ENCODE results near the gene TMEM191B. TPM values are rescaled to one million over a fixed set of nuclear protein-coding genes. Genes with fewer than 3 reads are reported as not detected.

TMEM191B gene
- 1.3 TPM in 1 of 2 replicates, not detected in the other for total RNA-seq

DNA sequence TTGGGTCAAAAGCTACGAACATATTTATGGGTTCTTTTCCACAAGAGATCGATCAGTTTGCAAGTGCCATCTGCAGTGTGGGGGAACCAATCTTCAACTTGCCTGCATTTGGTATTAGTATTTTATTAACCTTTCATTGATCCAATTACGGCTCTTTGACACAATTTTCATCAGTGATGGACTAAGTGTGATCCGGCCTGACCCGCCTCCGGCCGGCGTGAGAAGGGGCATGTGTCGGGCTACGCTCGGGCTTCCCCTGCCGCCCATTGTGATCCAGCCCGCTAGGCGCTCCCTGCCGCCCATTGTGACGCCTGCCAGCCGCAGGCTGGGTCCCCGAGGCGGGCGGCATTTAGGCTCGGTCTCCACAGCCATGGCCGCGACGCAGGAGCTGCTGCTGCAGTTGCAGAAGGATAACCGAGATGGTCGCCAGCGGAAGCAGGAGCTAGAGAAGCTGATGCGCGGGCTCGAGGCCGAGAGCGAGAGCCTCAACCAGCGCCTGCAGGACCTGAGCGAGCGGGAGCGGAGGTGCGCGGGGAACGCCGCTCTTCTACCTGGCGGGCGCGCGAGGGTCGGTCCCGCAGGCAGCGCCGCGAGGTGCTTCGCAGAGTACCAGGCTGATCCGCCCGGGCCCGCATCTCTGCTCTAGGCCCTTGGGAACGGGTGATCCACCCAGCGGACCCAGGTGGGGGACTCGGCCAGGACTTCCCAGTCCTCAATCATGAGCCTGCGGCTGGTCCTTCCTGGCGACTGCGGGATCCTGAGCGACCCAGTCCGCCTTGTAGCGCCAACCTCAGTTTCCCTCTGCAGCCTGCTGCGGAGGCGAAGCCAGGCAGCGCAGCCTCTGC is at the start of gene TMEM191B:
TMEM191B (plus strand) TSS at position 51 of the 845 bp plus-strand sequence; CDS start at position 230, 179 bp downstream.

DNA sequence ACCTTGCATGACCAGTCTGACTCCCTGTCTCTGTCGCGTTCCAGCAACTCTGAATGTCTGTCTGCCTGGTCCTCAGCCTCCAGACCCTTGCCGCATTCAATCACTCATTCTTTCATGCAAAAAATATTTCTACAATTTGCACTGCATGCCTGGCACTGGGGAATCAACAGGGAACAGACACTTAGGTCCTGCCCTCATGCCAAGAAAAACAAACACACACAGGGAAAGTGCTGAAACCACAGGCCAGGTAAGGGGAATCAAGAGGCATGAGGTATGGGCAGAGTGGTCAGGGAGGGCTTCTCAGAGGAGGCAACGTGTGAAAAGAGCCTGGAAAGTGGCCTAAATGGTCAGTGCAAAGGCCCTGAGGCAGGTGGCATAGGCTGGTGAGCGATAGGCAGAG is 9.5 kb upstream of the TMEM191B start, which contains the start of gene GGTLC3:
GGTLC3 (minus strand) TSS at position 101 of the 400 bp plus-strand sequence. CDS start 264 bp downstream, outside the sequence.

Other genes starting within 250 kb of the TMEM191B start
- gene GGTLC3, start 9.6 kb upstream of the TMEM191B start, total RNA-seq = not detected in 2 replicates
- 0.07 TPM in 1 of 2 replicates, not detected in the other for gene RIMBP3, start 84.1 kb downstream of the TMEM191B start, total RNA-seq

All from airway epithelial cell (primary cell).